HG02610 (cell line): ENCODE measurements around the gene RCBTB1.
"Not testable (repeated sequence)": the region's sequence is repeated elsewhere in the genome, so short reads cannot be mapped to it uniquely, and the experiment has no call there.

Experiments used
- ATAC-seq: cut with Tn5 transposase; IDR thresholded peaks from one replicate; pipeline ENCODE4 v1.9.1; 2021; ENCODE audit warnings: mild to moderate bottlenecking, moderate library complexity; ENCODE audit not compliant: unreplicated experiment

RCBTB1 gene

GRCh38 chr13:49524740-49525501 is 60.4 kb downstream of the RCBTB1 start:
- ATAC-seq, result no peak

DNA sequence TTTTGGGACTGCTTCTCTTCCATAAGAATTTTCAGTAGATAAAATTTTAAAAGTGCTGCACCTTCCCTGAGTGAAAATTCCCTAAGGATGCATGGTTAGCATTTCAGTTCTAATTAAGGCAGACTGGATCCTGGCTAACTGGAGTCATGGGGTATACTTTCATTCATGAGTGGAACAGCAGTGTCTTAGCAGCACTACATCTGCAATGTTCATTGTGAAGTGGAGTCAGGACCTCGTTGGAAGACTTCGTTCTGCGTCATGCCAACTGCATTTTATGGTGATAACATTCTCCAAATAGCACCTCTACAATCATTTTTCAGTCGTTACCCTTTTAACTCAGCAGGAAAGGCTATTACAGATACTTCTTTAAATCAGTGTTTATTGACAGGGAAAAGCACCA is 64.1 kb downstream of the RCBTB1 start:
- no peak for ATAC-seq

DNA sequence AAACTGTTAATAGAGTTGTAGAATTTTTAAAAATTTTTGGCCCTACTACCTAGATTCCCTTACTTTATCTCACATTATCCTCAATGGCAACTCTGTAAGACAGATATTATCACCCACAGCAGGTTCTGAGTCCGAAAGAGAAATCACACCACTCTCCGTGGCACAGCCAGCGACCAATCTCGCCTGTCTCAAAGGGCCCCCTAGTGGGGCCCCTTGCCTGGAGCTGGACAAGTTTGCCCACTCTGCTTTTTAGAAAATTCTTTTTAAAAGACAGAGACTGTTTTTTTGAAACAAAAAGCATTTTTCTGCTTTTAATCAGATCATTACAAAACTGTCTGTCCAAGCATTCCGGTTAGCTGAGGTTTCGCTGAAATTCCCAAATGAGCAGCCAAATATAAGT is 67.9 kb downstream of the RCBTB1 start:
- ATAC-seq, result no peak

DNA sequence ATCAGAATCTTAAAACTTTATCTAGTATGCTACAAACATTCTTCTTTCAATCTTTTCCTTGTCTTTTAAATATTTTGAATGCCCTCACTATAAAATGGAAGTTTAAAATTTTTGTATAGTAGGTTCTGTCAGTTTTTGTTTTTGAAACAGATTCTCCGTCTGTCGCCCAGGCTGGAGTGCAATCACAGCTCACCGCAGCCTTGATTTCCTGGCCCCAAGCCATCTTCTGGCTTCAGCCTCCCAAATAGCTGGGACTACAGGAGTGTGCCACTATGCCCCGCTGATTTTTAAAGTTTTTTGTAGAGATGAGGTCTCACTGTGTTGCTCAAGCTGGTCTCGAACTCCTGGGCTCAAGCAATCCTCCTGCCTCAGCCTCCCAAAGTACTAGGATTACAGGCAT is 68.9 kb downstream of the RCBTB1 start:
- ATAC-seq, result no peak

DNA sequence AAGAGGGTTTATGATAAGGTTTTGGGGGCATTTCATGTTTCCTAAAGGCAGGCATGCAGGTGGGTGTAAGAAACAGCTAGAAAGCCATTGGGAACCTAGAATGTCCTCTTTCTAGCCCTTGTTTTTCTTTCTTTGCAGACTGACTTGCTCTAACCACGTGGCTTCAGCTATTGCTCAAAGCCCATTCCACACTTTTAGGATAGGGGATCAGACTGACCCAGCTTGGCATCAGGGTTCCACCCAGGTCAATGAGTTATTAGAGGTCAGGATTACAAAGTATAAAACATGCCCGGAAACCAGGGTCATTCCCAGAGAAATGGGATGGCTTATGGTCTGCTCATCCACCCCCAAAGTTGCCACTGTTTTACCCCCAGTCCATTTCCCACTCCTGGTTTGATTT is 72.8 kb downstream of the RCBTB1 start:
- ATAC-seq, result no peak

DNA sequence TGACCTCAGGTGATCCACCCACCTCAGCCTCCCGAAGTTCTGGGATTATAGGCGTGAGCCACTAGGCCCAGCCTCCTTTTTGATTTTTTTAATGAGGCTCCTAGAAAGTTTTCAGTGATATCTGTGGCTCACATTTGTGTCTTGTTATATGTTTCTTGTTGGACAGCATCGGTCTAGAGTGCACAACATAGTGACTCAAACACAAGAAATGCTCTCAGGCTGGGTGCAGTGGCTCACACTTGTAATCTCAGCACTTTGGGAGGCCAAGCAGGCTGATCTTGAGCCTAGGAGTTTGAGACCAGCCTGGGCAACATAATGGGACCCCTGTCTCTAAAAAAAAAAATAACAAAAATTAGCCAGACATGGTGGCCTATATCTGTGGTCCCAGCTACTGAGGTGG is 81.4 kb downstream of the RCBTB1 start:
- ATAC-seq, result no peak

DNA sequence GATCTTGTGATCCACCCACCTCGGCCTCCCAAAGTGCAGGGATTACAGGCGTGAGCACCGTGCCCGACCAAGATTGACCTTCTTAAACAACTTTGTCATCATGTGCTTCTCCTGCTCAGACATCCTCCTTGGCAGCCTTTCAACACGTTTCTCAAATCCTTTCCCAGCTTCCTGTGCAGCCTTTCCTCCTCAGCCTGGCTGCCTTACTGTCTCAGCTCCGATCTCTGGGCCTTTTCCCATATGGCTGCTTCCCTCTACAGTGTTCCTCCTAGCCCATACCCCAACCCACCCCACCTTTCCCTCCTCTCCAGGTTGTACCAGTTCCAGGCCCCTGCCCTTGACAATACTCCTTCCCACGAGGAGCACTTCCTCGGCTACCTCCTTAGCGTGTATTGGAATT is 82.4 kb downstream of the RCBTB1 start:
- no peak for ATAC-seq

GRCh38 chr13:49499889-49500660 is 85.3 kb downstream of the RCBTB1 start:
- ATAC-seq, result no peak

GRCh38 chr13:49498206-49498605 is 87.2 kb downstream of the RCBTB1 start:
- ATAC-seq, result no peak

DNA sequence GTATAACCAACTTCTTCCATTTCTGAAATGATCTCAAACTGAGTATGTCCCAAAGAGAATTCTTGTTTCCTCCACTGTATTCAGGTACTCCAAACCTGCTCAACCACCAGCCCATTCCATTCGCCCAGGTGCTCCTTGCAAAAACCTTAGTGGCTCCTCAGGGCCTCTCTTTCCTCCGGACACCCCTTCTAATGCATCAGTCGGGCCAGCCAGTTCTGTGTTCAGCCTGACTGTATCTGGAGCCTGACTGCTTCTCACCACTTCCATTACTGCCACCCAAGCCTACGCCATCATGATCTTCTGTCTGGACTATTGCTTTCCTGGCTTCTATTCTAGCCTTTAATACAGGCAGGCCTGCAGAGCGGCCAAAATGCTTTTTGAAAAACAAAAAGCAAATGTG is 88.1 kb downstream of the RCBTB1 start:
- ATAC-seq, result no peak

DNA sequence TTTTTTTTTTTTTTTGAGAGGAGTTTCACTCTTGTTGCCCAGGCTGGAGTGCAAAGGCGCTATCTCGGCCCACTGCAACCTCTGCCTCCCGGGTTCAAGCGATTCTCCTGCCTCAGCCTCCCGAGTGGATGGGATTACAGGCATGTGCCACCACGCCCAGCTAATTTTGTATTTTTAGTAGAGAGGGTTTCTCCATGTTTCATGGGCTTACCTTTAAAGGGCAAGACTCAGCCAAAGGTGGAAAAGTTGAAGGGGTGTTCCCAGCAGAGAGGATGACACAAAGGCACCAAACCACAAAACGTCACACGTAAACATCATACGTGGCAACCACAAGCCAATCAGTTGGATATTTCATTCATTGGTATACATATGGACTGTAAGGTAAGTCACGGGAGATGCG is 88.5 kb downstream of the RCBTB1 start:
- not testable (repeated sequence) for ATAC-seq

DNA sequence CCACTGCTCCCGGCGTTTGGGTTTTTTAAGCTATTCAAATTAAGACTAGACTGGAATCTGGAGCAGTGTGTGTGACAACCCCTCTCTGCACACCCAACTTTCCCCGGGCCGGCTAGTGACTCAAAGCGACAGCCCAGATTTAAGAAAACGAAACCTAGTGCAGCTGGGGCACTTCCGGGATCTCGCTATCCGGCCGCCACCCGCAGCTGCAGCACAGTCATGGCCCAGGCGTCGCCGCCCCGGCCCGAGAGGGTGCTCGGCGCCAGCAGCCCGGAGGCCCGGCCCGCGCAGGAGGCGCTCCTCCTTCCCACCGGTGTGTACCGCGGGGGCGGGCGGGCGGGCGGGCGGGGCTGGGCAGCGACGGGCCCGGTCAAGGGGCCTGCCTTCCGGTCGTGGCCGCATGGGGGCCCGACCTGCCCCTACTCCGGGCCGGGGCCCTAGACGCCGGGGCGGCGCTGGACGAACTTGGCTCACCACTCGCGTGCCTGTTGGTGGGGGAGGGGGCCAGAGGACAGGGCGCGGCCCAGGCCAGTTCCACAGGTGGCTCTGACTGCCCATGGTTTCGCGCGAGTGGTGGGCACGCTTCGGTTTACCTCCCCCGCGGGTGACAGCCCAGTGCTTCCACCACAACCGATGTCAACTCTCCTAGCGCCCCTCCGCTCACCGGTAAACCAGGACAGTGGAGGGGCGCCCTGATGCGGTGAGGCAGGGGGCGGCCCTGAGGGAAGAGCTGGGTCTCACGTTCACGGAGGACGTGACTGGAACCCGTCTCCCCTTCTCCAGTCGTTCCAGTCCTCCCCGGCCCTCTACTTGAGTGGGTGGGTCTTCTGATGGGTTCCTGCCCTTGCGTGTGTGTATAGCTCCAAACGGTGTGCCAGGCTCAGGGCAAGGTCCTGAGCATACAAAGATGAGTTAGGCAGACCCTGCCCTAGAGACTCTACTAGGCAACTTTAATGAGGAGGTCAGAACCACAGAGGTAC is 89.3 kb downstream of the RCBTB1 start, which contains the start of gene PHF11:
Gene PHF11 (plus strand): TSS at position 171 of the 980 bp plus-strand sequence. CDS start 49 bp downstream, at position 220.
- ATAC-seq, result peak; percentile 92

DNA sequence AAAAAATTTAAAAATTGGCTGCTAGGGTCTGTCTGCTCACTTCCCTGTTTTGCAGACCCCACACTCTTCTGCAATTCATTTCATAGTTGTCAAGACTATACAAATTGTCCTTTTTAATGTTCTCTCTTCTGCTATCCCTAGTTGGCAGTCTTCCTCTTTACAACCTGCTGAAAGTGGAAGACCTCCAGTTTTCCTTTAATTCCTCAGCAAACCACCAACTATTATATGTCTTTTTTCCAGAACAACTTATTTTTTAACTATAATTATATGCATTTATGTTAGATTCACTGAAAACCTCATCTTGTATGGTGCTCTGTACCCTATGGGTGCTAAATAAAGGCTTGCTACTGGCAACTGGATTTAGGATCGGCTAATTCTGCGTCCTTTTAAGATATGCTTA is 90.7 kb downstream of the RCBTB1 start:
- no peak for ATAC-seq

DNA sequence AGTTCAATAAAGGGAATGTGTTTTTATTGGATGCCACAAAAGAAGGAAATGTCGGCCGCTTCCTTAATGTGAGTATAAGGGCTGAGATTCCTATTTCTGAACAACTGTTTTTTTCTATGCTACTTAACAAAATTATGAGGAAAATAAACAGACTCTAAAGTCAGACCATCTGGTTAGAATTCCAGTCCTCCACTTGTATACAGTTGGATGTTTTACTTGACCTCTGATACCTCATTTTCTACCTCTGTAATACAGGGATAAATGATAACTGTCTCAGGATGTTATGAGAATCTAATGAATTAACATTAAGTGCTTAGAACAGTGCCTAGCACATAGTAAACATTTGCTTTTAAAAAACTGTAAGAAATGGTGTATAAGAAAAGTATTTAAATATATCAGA is 96.8 kb downstream of the RCBTB1 start:
- ATAC-seq, result no peak
